22Rv1 (cell line): ENCODE results near the gene PITRM1.

Experiments used
- CTCF ChIP-seq: fragments of 450-650 bp; IDR thresholded peaks from 2 replicates; pipeline ENCODE4 v1.5.1; 2017; ENCODE audit warnings: mild to moderate bottlenecking
- ZFX ChIP-seq: fragments of 450-650 bp; IDR thresholded peaks from 2 replicates; pipeline ENCODE4 v1.6.1; 2017; ENCODE audit warnings: antibody characterized with exemption, borderline replicate concordance

- TF ChIP-seq CTCF (no peak), ZFX (no peak)
Measured at GRCh38 chr10:3097160-3097559, 75.4 kb downstream of the PITRM1 start.
